HCT116 (cell line): ENCODE results near the gene DENND1A. TPM values are rescaled to one million over a fixed set of nuclear protein-coding genes. Genes with fewer than 3 reads are reported as not detected.

Experiments
- ATAC-seq: fragments of 200-7000 bp; cut with Tn5 transposase; 2 replicates; pipeline ENCODE4 v1.9.1; 2020; ENCODE audit warnings: mild to moderate bottlenecking, moderate library complexity
- BruUV-seq: library from RNA; stranded (reverse); fragments of 400-500 nt; replicated peaks from 2 replicates; lab custom pipeline; 2021; lab: Mats Ljungman, UMichigan
- CTCF ChIA-PET: fragments of 300-600 bp; sonication (Branson Sonifier 250); formaldehyde crosslinking; loops from one replicate; lab custom pipeline; 2021; ENCODE audit warnings: antibody characterized with exemption; lab: Charles Lee
- POLR2A ChIA-PET: fragments of 300-600, 350-600 bp; sonication (Branson Sonifier 250); formaldehyde crosslinking; loops from one replicate; lab custom pipeline; 2021; ENCODE audit warnings: antibody characterized with exemption; lab: Charles Lee
- RAD21 ChIA-PET, 2 experiments: fragments of 300-600 bp; sonication (Branson Sonifier 250); formaldehyde crosslinking; loops; one replicate each; lab custom pipeline; 2023; ENCODE audit warnings: low total read pairs in 2 of 2; ENCODE audit not compliant: uncharacterized antibody in 2 of 2, unreplicated experiment in 2 of 2, low non-redundant PET in 1 of 2; lab: Charles Lee
- DNase-seq: peaks from one replicate; pipeline ENCODE4 v3.0.0-alpha.2; 2010; ENCODE audit warnings: low read depth, low spot score
- H2AFZ ChIP-seq: fragments of 200-600 bp; shearing (Covaris generic), sonication (generic); 2 replicates; pipeline ENCODE4 v1.6.1; 2017; ENCODE audit warnings: low read depth, mixed run types, mixed read lengths, antibody characterized with exemption, low read length; ENCODE audit not compliant: poor library complexity, severe bottlenecking
- H3K27ac ChIP-seq: 2 replicates; pipeline ENCODE4 v1.5.1; 2012; ENCODE audit warnings: low read depth, low read length
- H3K27me3 ChIP-seq: fragments of 200-600 bp; sonication (generic); 2 replicates; pipeline ENCODE4 v1.6.1; 2016; ENCODE audit warnings: mixed run types, low read length, mixed read lengths; ENCODE audit not compliant: insufficient read depth
- H3K36me3 ChIP-seq, 2 experiments: fragments of 200-500 bp in 1 of 2; fragments of 200-600 bp in 1 of 2; sonication (Bioruptor generic) in 1 of 2; sonication (generic) in 1 of 2; 2 replicates each; pipeline versions ENCODE4 v1.5.1 to v1.6.1; 2014 to 2016; ENCODE audit warnings: low read length in 2 of 2, inconsistent platforms in 1 of 2, mixed read lengths in 1 of 2, mixed run types in 1 of 2; ENCODE audit not compliant: insufficient read depth in 2 of 2, control insufficient read depth in 1 of 2
- H3K4me1 ChIP-seq, 2 experiments: fragments of 200-600 bp in 1 of 2; sonication (generic) in 1 of 2; 2 replicates each; pipeline versions ENCODE4 v1.5.1 to v1.6.1; 2012 to 2017; ENCODE audit warnings: low read length in 2 of 2, inconsistent platforms in 1 of 2, mild to moderate bottlenecking in 1 of 2, mixed read lengths in 1 of 2, mixed run types in 1 of 2, moderate library complexity in 1 of 2; ENCODE audit not compliant: insufficient read depth in 2 of 2, control insufficient read depth in 1 of 2
- H3K4me2 ChIP-seq: fragments of 200-600 bp; sonication (generic); 2 replicates; pipeline ENCODE4 v1.6.1; 2017; ENCODE audit warnings: mixed run types, low read length, mixed read lengths
- H3K4me3 ChIP-seq, 2 experiments: fragments of 200-600 bp in 1 of 2; sonication (generic) in 1 of 2; replicated peaks in 1 of 2; 2 replicates each; pipeline ENCODE4 v1.5.1; 2011 to 2016; ENCODE audit warnings: low read length in 2 of 2, control low read depth in 1 of 2, low read depth in 1 of 2, mild to moderate bottlenecking in 1 of 2, mixed read lengths in 1 of 2, mixed run types in 1 of 2
- H3K79me2 ChIP-seq: fragments of 200-600 bp; sonication (generic); 2 replicates; pipeline ENCODE4 v1.6.1; 2017; ENCODE audit warnings: mild to moderate bottlenecking, mixed run types, low read length, moderate library complexity, mixed read lengths; ENCODE audit not compliant: insufficient read depth
- H3K9ac ChIP-seq: fragments of 200-600 bp; sonication (generic); 2 replicates; pipeline ENCODE4 v1.6.1; 2016; ENCODE audit warnings: low read length, mixed read lengths
- H3K9me2 ChIP-seq: fragments of 200-600 bp; sonication (generic), shearing (Covaris generic); 2 replicates; pipeline ENCODE4 v1.6.1; 2017; ENCODE audit warnings: mixed run types, mild to moderate bottlenecking, moderate library complexity; ENCODE audit not compliant: insufficient read depth
- H3K9me3 ChIP-seq, 2 experiments: fragments of 200-500 bp in 1 of 2; fragments of 200-600 bp in 1 of 2; sonication (Bioruptor generic) in 1 of 2; sonication (generic) in 1 of 2; 2 replicates each; pipeline ENCODE4 v1.6.1; 2014 to 2017; ENCODE audit warnings: low read length in 2 of 2, mixed read lengths in 2 of 2, inconsistent platforms in 1 of 2, low read depth in 1 of 2, mild to moderate bottlenecking in 1 of 2, mixed run types in 1 of 2, moderate library complexity in 1 of 2; ENCODE audit not compliant: control insufficient read depth in 1 of 2, insufficient read depth in 1 of 2
- H4K20me1 ChIP-seq: fragments of 200-600 bp; sonication (generic), shearing (Covaris generic); 2 replicates; pipeline ENCODE4 v1.6.1; 2017; ENCODE audit warnings: mixed run types, mild to moderate bottlenecking, moderate library complexity; ENCODE audit not compliant: insufficient read depth
- EGR1 ChIP-seq: IDR thresholded peaks from 2 replicates; pipeline ENCODE4 v1.6.1; 2012; ENCODE audit warnings: low read depth
- ELF1 ChIP-seq: IDR thresholded peaks from 2 replicates; pipeline ENCODE4 v1.6.1; 2012; ENCODE audit warnings: low read depth, borderline replicate concordance
- EZH2phosphoT487 ChIP-seq: fragments of 200-600 bp; IDR thresholded peaks from 2 replicates; pipeline ENCODE4 v1.6.1; 2018; ENCODE audit warnings: antibody characterized with exemption, borderline replicate concordance
- JUND ChIP-seq: IDR thresholded peaks from 2 replicates; pipeline ENCODE4 v1.6.1; 2012
- RAD21 ChIP-seq: IDR thresholded peaks from 2 replicates; pipeline ENCODE4 v1.6.1; 2012; ENCODE audit warnings: low read depth, mild to moderate bottlenecking
- SIN3A ChIP-seq: IDR thresholded peaks from 2 replicates; pipeline ENCODE4 v1.6.1; 2012; ENCODE audit warnings: low read depth
- SP1 ChIP-seq: IDR thresholded peaks from 2 replicates; pipeline ENCODE4 v1.6.1; 2012; ENCODE audit warnings: low read depth
- ZFX ChIP-seq: fragments of 450-650 bp; IDR thresholded peaks from 2 replicates; pipeline ENCODE4 v1.6.1; 2017
- ZNF274 ChIP-seq: fragments of 200-500 bp; sonication (Bioruptor generic); IDR thresholded peaks from 2 replicates; pipeline ENCODE4 v1.6.1; 2014; ENCODE audit warnings: mild to moderate bottlenecking, low read depth, low read length, inconsistent platforms
- intact Hi-C: fragments of 100-400 bp; cut with micrococcal nuclease; formaldehyde crosslinking; loops from 2 replicates; pipeline ENCODE4 v1.10.0; 2022
- total RNA-seq: library from RNA; stranded (reverse); gene quantifications from one replicate; pipeline ENCODE4 v1.2.1, GENCODE V29; 2021; ENCODE audit not compliant: unreplicated experiment
- TF ChIP-seq, protein P1 (sequence below), 3 experiments: fragments of 200-600 bp in 1 of 3; sonication (generic) in 1 of 3; IDR thresholded peaks in 2 of 3; conservative IDR thresholded peaks in 1 of 3; 2 replicates each; pipeline ENCODE4 v1.5.1; 2012 to 2017; ENCODE audit warnings: low read depth in 2 of 3, low read length in 2 of 3, antibody characterized with exemption in 1 of 3, borderline replicate concordance in 1 of 3, control low read depth in 1 of 3, mild to moderate bottlenecking in 1 of 3, mixed read lengths in 1 of 3, mixed run types in 1 of 3, moderate library complexity in 1 of 3; ENCODE audit not compliant: insufficient read depth in 1 of 3
- TF ChIP-seq, protein P2 (sequence below): IDR thresholded peaks from 2 replicates; pipeline ENCODE4 v1.6.1; 2012

DENND1A gene
- total RNA-seq, 1 experiment from 2014 or later, result 33.0 TPM

DNA sequence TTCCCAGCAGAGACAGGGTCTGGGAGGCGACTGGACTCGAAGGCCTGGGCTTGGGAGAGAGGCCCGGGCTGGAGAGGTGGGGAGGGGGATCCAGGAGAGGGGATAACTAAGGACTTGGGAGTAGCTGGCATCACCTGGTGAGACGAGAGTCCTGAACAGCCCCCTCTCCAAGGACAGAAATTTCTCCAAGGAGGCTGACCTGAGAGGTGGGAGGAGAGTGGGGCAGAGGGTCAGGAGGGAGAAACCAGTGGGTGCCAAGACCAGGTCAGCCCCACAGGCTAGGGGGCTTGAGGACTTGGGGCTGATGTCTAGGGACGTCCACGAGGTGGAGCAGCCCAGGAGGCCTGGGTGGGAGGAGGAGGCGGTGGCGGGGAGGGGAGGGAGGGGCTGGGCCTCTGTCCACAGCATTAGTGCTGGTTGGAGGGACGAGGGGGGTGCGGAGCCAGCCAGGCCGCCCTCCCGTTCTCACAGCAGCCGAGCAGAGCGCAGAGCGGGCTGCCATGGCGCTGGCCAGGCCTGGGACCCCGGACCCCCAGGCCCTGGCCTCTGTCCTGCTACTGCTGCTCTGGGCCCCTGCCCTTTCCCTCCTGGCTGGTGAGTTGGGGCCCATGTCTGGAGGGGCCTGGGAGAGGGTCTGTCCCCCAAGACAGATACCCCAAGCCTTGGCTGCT is 574.0 kb downstream of the DENND1A start, which contains the start of gene CRB2:
Gene CRB2 (plus strand): TSS at position 437 of the 671 bp plus-strand sequence. CDS start 64 bp downstream, at position 501.
- Histone ChIP-seq H3K4me1 (peaks cover 14 to 28% of the 10 kb centered on the region in 2 experiments; a peak in 3 of 4 replicates), H3K9me2 (no peaks in the 10 kb centered on the region), H4K20me1 (no peaks in the 10 kb centered on the region), H3K9me3 (no peaks in the 10 kb centered on the region), H2AFZ (no peak within 1 kb of the TSS), H3K9ac (no peak within 1 kb of the TSS), H3K27me3 (no peaks in the 10 kb centered on the region), H3K4me3 (no peak within 1 kb of the TSS), H3K79me2 (no peaks in the 10 kb centered on the region), H3K36me3 (no peaks in the 10 kb centered on the region), H3K4me2 (no peak within 1 kb of the TSS)
- no TSS peak for BruUV-seq
- ATAC-seq (no peak), DNase-seq (no peak)
- ChIA-PET RAD21 (no interaction called here), POLR2A (no interaction called here), CTCF (interaction anchor here (5.1 kb wide), 1 partner anchor 30 kb away, joined by 47 read pairs; no protein-coding TSS in a partner anchor)
- intact Hi-C loops, result loop anchor here (10.0 kb wide), 2 partner anchors 1231 to 1261 kb away; partner anchors contain the start of gene TTLL11
- TF ChIP-seq ZNF274 (no peak), RAD21 (no peak)
- TF ChIP-seq, all 23 proteins: peak for 0
- no peak within 1 kb of the TSS for H3K27ac ChIP-seq

DNA sequence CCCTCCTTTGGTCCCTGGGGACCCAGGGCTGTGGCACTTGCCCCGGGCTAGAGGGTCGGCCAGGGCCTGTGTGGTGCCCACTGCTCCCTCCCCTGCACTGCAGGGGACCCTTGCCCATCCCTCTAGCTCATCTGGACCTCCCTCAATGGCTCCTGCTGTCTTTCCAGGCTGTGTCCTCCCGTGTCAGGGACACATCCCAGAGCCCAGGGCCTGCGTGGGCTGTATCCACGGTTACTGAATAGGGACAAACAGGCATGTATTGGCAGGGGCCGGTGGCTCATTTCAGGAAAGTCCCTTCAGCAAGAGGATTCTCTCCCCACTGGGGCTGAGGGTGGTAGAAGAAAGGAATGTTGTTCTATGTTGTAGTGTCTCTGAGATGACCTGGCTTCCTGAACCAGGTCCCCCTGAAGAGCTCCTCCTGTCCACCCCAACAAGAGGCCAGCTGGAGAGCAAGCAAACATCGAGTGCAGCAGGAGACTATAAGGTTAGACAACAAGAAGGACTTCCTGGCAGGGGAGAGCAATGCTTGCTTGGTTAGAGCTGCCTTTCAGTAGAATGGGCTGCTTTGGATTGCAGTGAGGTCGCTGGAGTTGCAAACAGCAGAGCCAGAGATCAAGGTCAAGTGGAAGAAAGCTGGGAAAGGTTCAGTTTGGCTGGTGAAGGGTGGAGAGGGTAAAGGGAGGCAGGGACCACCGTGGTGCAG is 575.0 kb downstream of the DENND1A start:
- Histone ChIP-seq H3K9ac (no peak overlapping the region), H3K27ac (no peak overlapping the region), H3K27me3 (no peaks in the 10 kb centered on the region), H3K9me2 (no peaks in the 10 kb centered on the region), H3K36me3 (no peaks in the 10 kb centered on the region), H3K4me1 (peaks cover 4 to 18% of the 10 kb centered on the region in 2 experiments; a peak in 3 of 4 replicates), H3K9me3 (no peaks in the 10 kb centered on the region), H3K4me2 (no peak overlapping the region), H2AFZ (no peak overlapping the region), H3K4me3 (no peak overlapping the region), H3K79me2 (no peaks in the 10 kb centered on the region), H4K20me1 (no peaks in the 10 kb centered on the region)
- no peak for ATAC-seq
- ChIA-PET RAD21 (no interaction called here), CTCF (interaction anchor here (0.7 to 5.1 kb wide), 4 partner anchors 25 to 686 kb away, joined by 3 to 47 read pairs (median 4); no protein-coding TSS in a partner anchor), POLR2A (no interaction called here)
- no TSS peak for BruUV-seq
- intact Hi-C loops, result loop anchor here (1.0 to 10.0 kb wide), 6 partner anchors 30 to 1260 kb away; partner anchors contain the start of genes PDCL and TTLL11
- TF ChIP-seq ZFX (no peak), RAD21 (no peak), EGR1 (no peak), EZH2phosphoT487 (no peak), SP1 (no peak), ELF1 (no peak), JUND (no peak), SIN3A (no peak), ZNF274 (no peak)
- TF ChIP-seq, protein P1, sequence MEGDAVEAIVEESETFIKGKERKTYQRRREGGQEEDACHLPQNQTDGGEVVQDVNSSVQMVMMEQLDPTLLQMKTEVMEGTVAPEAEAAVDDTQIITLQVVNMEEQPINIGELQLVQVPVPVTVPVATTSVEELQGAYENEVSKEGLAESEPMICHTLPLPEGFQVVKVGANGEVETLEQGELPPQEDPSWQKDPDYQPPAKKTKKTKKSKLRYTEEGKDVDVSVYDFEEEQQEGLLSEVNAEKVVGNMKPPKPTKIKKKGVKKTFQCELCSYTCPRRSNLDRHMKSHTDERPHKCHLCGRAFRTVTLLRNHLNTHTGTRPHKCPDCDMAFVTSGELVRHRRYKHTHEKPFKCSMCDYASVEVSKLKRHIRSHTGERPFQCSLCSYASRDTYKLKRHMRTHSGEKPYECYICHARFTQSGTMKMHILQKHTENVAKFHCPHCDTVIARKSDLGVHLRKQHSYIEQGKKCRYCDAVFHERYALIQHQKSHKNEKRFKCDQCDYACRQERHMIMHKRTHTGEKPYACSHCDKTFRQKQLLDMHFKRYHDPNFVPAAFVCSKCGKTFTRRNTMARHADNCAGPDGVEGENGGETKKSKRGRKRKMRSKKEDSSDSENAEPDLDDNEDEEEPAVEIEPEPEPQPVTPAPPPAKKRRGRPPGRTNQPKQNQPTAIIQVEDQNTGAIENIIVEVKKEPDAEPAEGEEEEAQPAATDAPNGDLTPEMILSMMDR (IDR thresholded peaks at IDR 0.05 in 2 of 3, conservative IDR thresholded peaks at IDR 0.05 in 1 of 3; ENCODE audit: borderline replicate concordance in 1 of 3, insufficient read depth in 1 of 3, low read depth in 2 of 3, low read length in 2 of 3), result no peak
- TF ChIP-seq, protein P2, sequence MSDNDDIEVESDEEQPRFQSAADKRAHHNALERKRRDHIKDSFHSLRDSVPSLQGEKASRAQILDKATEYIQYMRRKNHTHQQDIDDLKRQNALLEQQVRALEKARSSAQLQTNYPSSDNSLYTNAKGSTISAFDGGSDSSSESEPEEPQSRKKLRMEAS, result no peak
- no peak for DNase-seq
